ENCODE data around the gene CALD1. TPM values are rescaled to one million over a fixed set of nuclear protein-coding genes. Genes with fewer than 3 reads are reported as not detected.

Gene CALD1
- total RNA-seq, 1 donor from 2014 or later: 118 TPM

- Mint-ChIP-seq H3K27ac (no peak overlapping the region), H3K4me3 (no peak overlapping the region), H3K9me3 (no peaks in the 10 kb centered on the region), H3K27me3 (ENCODE audit: insufficient read depth, low read depth) (peaks cover 2% of the 10 kb centered on the region), H3K36me3 (peaks cover 6% of the 10 kb centered on the region), H3K4me1 (peaks cover 10% of the 10 kb centered on the region)
- H3K27ac ChIP-seq: no peak overlapping the region
- H3K9me3 ChIP-seq (ENCODE audit: low read depth): no peaks in the 10 kb centered on the region
- no peak overlapping the region for H3K4me3 ChIP-seq
- H3K4me2 ChIP-seq: no peak overlapping the region
- H3K36me3 ChIP-seq: no peaks in the 10 kb centered on the region
- no peaks in the 10 kb centered on the region for H4K20me1 ChIP-seq (ENCODE audit: low read depth)
- no peaks in the 10 kb centered on the region for H3K27me3 ChIP-seq
- H3K4me1 ChIP-seq: peaks cover 6% of the 10 kb centered on the region
- TF ChIP-seq EZH2phosphoT487 (IDR thresholded peaks at IDR 0.05): no peak
- TF ChIP-seq CTCF (IDR thresholded peaks at IDR 0.05): no peak
- no peak for TF ChIP-seq EZH2 (IDR thresholded peaks at IDR 0.05)
- peaks cover 72% of the 10 kb centered on the region for H3K79me2 ChIP-seq (ENCODE audit: low read depth)
- H3F3A ChIP-seq (ENCODE audit: low read depth): no peaks in the 10 kb centered on the region
- no peak overlapping the region for H2AFZ ChIP-seq (replicated peaks)
- DNase-seq (ENCODE audit: low spot score): no peak
- no peak overlapping the region for H3K9ac ChIP-seq
These were observed 125.9 kb downstream of the CALD1 start for GRCh38 chr7:134905375-134905774.

GRCh38 chr7:134907000-134907399, 127.6 kb downstream of the CALD1 start:
- H3K4me1 Mint-ChIP-seq: peaks cover 10% of the 10 kb centered on the region
- no peak overlapping the region for H3K4me2 ChIP-seq
- H3K27me3 Mint-ChIP-seq (ENCODE audit: insufficient read depth, low read depth): peaks cover 2% of the 10 kb centered on the region
- H3K36me3 Mint-ChIP-seq: peaks cover 3% of the 10 kb centered on the region
- no peak overlapping the region for H3K27ac Mint-ChIP-seq
- no peak overlapping the region for H3K27ac ChIP-seq
- H3F3A ChIP-seq (ENCODE audit: low read depth): no peaks in the 10 kb centered on the region
- H2AFZ ChIP-seq (replicated peaks): no peak overlapping the region
- no peak overlapping the region for H3K4me3 ChIP-seq
- no peaks in the 10 kb centered on the region for H3K9me3 Mint-ChIP-seq
- DNase-seq (ENCODE audit: low spot score): no peak
- no peak for TF ChIP-seq CTCF (IDR thresholded peaks at IDR 0.05)
- TF ChIP-seq EZH2 (IDR thresholded peaks at IDR 0.05): no peak
- TF ChIP-seq EZH2phosphoT487 (IDR thresholded peaks at IDR 0.05): no peak
- H3K27me3 ChIP-seq: no peaks in the 10 kb centered on the region
- H3K4me1 ChIP-seq: peaks cover 6% of the 10 kb centered on the region
- H3K79me2 ChIP-seq (ENCODE audit: low read depth): peaks cover 56% of the 10 kb centered on the region
- H3K36me3 ChIP-seq: no peaks in the 10 kb centered on the region
- no peaks in the 10 kb centered on the region for H4K20me1 ChIP-seq (ENCODE audit: low read depth)
- no peak overlapping the region for H3K4me3 Mint-ChIP-seq
- H3K9ac ChIP-seq: no peak overlapping the region
- no peaks in the 10 kb centered on the region for H3K9me3 ChIP-seq (ENCODE audit: low read depth)

- no peak overlapping the region for H3K9ac ChIP-seq
- H3K27ac Mint-ChIP-seq: no peak overlapping the region
These were observed 128.2 kb downstream of the CALD1 start for GRCh38 chr7:134907639-134908038.

More at GRCh38 chr7:134907639-134908038, 128.2 kb downstream of the CALD1 start:
- Histone ChIP-seq H3K4me3 (no peak overlapping the region), H3K27ac (no peak overlapping the region), H3K36me3 (no peaks in the 10 kb centered on the region), H3K9me3 (ENCODE audit: low read depth) (no peaks in the 10 kb centered on the region), H3K79me2 (ENCODE audit: low read depth) (peaks cover 52% of the 10 kb centered on the region), H2AFZ (replicated peaks) (no peak overlapping the region), H3K27me3 (no peaks in the 10 kb centered on the region), H4K20me1 (ENCODE audit: low read depth) (no peaks in the 10 kb centered on the region), H3F3A (ENCODE audit: low read depth) (no peaks in the 10 kb centered on the region), H3K4me1 (peaks cover 6% of the 10 kb centered on the region), H3K4me2 (no peak overlapping the region)
- no peak for DNase-seq (ENCODE audit: low spot score)
- H3K9me3 Mint-ChIP-seq: no peaks in the 10 kb centered on the region
- H3K36me3 Mint-ChIP-seq: peaks cover 3% of the 10 kb centered on the region
- peaks cover 2% of the 10 kb centered on the region for H3K27me3 Mint-ChIP-seq (ENCODE audit: insufficient read depth, low read depth)
- H3K4me1 Mint-ChIP-seq: peaks cover 10% of the 10 kb centered on the region
- H3K4me3 Mint-ChIP-seq: no peak overlapping the region
- TF ChIP-seq EZH2phosphoT487 (IDR thresholded peaks at IDR 0.05) (no peak), EZH2 (IDR thresholded peaks at IDR 0.05) (no peak), CTCF (IDR thresholded peaks at IDR 0.05) (no peak)

Data from neural progenitor cell (in vitro differentiated cells).